MM.1S (cell line): Measurements from ENCODE around the gene SHBG.

ENCODE experiments used
- CTCF ChIP-seq: fragments of 300-600 bp; sonication (generic); IDR thresholded peaks from 2 replicates; pipeline ENCODE4 v1.5.1; 2016; ENCODE audit warnings: antibody characterized with exemption, low read length, mixed read lengths
- EZH2 ChIP-seq: fragments of 300-600 bp; sonication (generic); optimal IDR thresholded peaks from 2 replicates; pipeline ENCODE3; 2017; ENCODE audit warnings: low read depth, mild to moderate bottlenecking, antibody characterized with exemption, low read length, mixed read lengths
- EZH2phosphoT487 ChIP-seq: fragments of 300-600 bp; sonication (generic); IDR thresholded peaks from 2 replicates; pipeline ENCODE4 v1.6.1; 2018; ENCODE audit warnings: antibody characterized with exemption, low read length

GRCh38 chr17:7580604-7581575, 49.0 kb upstream of the SHBG start:
- TF ChIP-seq CTCF (no peak), EZH2phosphoT487 (no peak), EZH2 (no peak)
